Measurements from ENCODE around the gene SMCO2. TPM values are rescaled to one million over a fixed set of nuclear protein-coding genes. Genes with fewer than 3 reads are reported as not detected.

SMCO2 gene
- total RNA-seq, 1 experiment from 2014 or later: 0.20 TPM

DNA sequence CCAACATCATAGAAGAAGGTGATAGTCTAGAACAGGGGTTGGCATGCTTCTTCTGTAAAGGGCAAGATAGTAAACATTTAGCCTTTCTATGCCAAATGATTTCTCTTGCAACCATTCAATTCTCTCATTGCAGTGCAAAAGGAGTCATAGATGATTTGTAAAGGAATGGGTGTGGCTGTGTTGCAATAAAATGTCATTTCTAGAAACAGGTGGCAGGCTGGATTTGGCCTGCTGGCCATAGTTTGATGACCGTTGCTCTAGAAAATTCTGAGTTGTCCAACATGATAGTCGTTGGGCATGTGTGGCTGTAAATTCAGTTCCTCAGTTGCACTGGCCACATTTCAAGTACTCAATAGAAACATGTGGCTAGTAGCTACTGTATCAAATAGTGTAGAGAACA, 21.7 kb downstream of the SMCO2 start:
- Histone ChIP-seq H2BK5ac (ENCODE audit: insufficient read length, low read length) (no peak overlapping the region), H3T11ph (ENCODE audit: low read length) (no peak overlapping the region), H3K27me3 (ENCODE audit: insufficient read depth, low read length) (no peaks in the 10 kb centered on the region), H4K20me1 (ENCODE audit: control insufficient read depth, insufficient read depth, insufficient read length) (no peaks in the 10 kb centered on the region), H4K5ac (ENCODE audit: insufficient read length, low read depth, low read length) (no peak overlapping the region), H3K18ac (ENCODE audit: insufficient read length, low read depth, low read length) (no peak overlapping the region), H3K79me1 (ENCODE audit: insufficient read depth, low read depth, low read length, poor library complexity, severe bottlenecking) (no peaks in the 10 kb centered on the region), H3K4me1 (ENCODE audit: insufficient read depth, low read length) (no peaks in the 10 kb centered on the region), H2BK15ac (ENCODE audit: low read depth, low read length) (no peak overlapping the region), H4K91ac (ENCODE audit: insufficient read length, low read depth, low read length) (no peak overlapping the region), H3K9me3 (ENCODE audit: control insufficient read depth, low read depth, low read length) (no peaks in the 10 kb centered on the region), H2BK12ac (ENCODE audit: insufficient read length, low read depth, low read length) (no peak overlapping the region), H3K23me2 (ENCODE audit: insufficient read length, low read depth, low read length, poor library complexity, severe bottlenecking) (no peaks in the 10 kb centered on the region), H2BK20ac (ENCODE audit: low read depth, low read length, poor library complexity, severe bottlenecking) (no peak overlapping the region), H2AK5ac (ENCODE audit: insufficient read length, low read length) (no peak overlapping the region), H3K27ac (ENCODE audit: insufficient read length, low read depth, low read length) (no peak overlapping the region), H3K4ac (ENCODE audit: low read depth, low read length) (no peak overlapping the region), H2BK120ac (ENCODE audit: low read depth, low read length, poor library complexity, severe bottlenecking) (no peak overlapping the region), H3K56ac (ENCODE audit: insufficient read length, low read depth, low read length) (no peak overlapping the region), H3K14ac (ENCODE audit: insufficient read depth, low read length) (no peak overlapping the region), H4K8ac (replicated peaks; ENCODE audit: insufficient read length, low read depth, low read length) (no peak overlapping the region), H2AFZ (ENCODE audit: low read length) (no peak overlapping the region), H3K9ac (ENCODE audit: extremely low read depth, insufficient read length, low read length) (no peak overlapping the region), H3K4me2 (ENCODE audit: insufficient read depth, insufficient read length, low read length) (no peak overlapping the region), H3K79me2 (ENCODE audit: insufficient read depth, low read length) (no peaks in the 10 kb centered on the region), H3K23ac (ENCODE audit: insufficient read length, low read depth, low read length) (no peak overlapping the region)
- TF ChIP-seq, protein P1, sequence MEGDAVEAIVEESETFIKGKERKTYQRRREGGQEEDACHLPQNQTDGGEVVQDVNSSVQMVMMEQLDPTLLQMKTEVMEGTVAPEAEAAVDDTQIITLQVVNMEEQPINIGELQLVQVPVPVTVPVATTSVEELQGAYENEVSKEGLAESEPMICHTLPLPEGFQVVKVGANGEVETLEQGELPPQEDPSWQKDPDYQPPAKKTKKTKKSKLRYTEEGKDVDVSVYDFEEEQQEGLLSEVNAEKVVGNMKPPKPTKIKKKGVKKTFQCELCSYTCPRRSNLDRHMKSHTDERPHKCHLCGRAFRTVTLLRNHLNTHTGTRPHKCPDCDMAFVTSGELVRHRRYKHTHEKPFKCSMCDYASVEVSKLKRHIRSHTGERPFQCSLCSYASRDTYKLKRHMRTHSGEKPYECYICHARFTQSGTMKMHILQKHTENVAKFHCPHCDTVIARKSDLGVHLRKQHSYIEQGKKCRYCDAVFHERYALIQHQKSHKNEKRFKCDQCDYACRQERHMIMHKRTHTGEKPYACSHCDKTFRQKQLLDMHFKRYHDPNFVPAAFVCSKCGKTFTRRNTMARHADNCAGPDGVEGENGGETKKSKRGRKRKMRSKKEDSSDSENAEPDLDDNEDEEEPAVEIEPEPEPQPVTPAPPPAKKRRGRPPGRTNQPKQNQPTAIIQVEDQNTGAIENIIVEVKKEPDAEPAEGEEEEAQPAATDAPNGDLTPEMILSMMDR (conservative IDR thresholded peaks at IDR 0.05): no peak
- Mint-ChIP-seq H3K27ac (no peak overlapping the region), H3K36me3 (ENCODE audit: insufficient read depth in 1 of 3, low read depth in 3 of 3) (no peaks in the 10 kb centered on the region), H3K4me1 (no peaks in the 10 kb centered on the region), H3K4me3 (no peak overlapping the region), H3K27me3 (ENCODE audit: low read depth) (peaks cover 1% of the 10 kb centered on the region; the same call in 1 of the 2 replicates), H3K9me3 (no peaks in the 10 kb centered on the region)
- DNase-seq: no peak
- whole genome bisulfite sequencing (ENCODE audit: extremely low coverage, insufficient read length, low lambda C conversion rate): no CpG with 5 or more reads among the region's 2 CpGs
